Liver (tissue), 9 donors: Measurements from ENCODE around the gene NAPSA. TPM values are rescaled to one million over a fixed set of nuclear protein-coding genes. Genes with fewer than 3 reads are reported as not detected.
"Not testable (repeated sequence)": the region's sequence is repeated elsewhere in the genome, so short reads cannot be mapped to it uniquely, and the experiment has no call there.

Source experiments
- DNase-seq: peaks from one replicate; pipeline ENCODE4 v3.0.0-alpha.2; 2017; ENCODE audit warnings: low spot score
- H3K27ac ChIP-seq, 2 donors: one replicate each; pipeline ENCODE4 v1.7.0; 2013; ENCODE audit warnings: inconsistent platforms in 2 of 2, low read length in 2 of 2, control low read depth in 1 of 2, low read depth in 1 of 2, mild to moderate bottlenecking in 1 of 2
- H3K27me3 ChIP-seq, 4 donors: one replicate each; pipeline versions ENCODE4 v1.6.1 to v1.7.0; 2013; ENCODE audit warnings: low read length in 3 of 4, inconsistent platforms in 1 of 4, mild to moderate bottlenecking in 1 of 4, moderate library complexity in 1 of 4; ENCODE audit not compliant: control insufficient read depth in 4 of 4, insufficient read depth in 4 of 4
- H3K36me3 ChIP-seq, 4 donors: one replicate each; pipeline versions ENCODE4 v1.6.1 to v1.7.0; 2013; ENCODE audit warnings: low read length in 3 of 4, mild to moderate bottlenecking in 3 of 4, low read depth in 1 of 4, moderate library complexity in 1 of 4; ENCODE audit not compliant: control insufficient read depth in 4 of 4, insufficient read depth in 3 of 4
- H3K4me1 ChIP-seq, 4 donors: one replicate each; pipeline versions ENCODE4 v1.6.1 to v1.7.0; 2013; ENCODE audit warnings: low read length in 3 of 4, mild to moderate bottlenecking in 3 of 4, moderate library complexity in 1 of 4; ENCODE audit not compliant: control insufficient read depth in 4 of 4, insufficient read depth in 4 of 4
- H3K4me3 ChIP-seq, 3 donors: one replicate each; pipeline versions ENCODE4 v1.6.1 to v1.7.0; 2013; ENCODE audit warnings: low read length in 3 of 3, control low read depth in 1 of 3, low read depth in 1 of 3, mild to moderate bottlenecking in 1 of 3
- H3K9ac ChIP-seq, 2 donors: one replicate each; pipeline ENCODE4 v1.7.0; 2013; ENCODE audit warnings: low read length in 2 of 2, mild to moderate bottlenecking in 2 of 2, moderate library complexity in 2 of 2, control low read depth in 1 of 2, low read depth in 1 of 2
- H3K9me3 ChIP-seq, 4 donors: one replicate each; pipeline versions ENCODE4 v1.6.1 to v1.7.0; 2013; ENCODE audit warnings: low read length in 3 of 4; ENCODE audit not compliant: control insufficient read depth in 4 of 4
- ATF3 ChIP-seq: IDR thresholded peaks from 2 replicates; pipeline ENCODE4 v1.6.1; 2016; ENCODE audit warnings: antibody characterized with exemption
- CTCF ChIP-seq: fragments of 150-350 bp; IDR thresholded peaks from 2 replicates; pipeline ENCODE4 v1.5.1; 2017; ENCODE audit warnings: improper control_type of control experiment, low read depth, low read length; ENCODE audit not compliant: missing input control
- FOXA2 ChIP-seq: IDR thresholded peaks from 2 replicates; pipeline ENCODE4 v1.6.1; 2016; ENCODE audit warnings: antibody characterized with exemption
- GABPA ChIP-seq, 2 donors: IDR thresholded peaks in 1 of 2; conservative IDR thresholded peaks in 1 of 2; 2 replicates each; pipeline ENCODE4 v1.6.1; 2016; ENCODE audit warnings: antibody characterized with exemption in 2 of 2, mild to moderate bottlenecking in 1 of 2, moderate library complexity in 1 of 2
- HNF4A ChIP-seq, 2 donors: conservative IDR thresholded peaks; 2 replicates each; pipeline ENCODE4 v1.6.1; 2016; ENCODE audit warnings: antibody characterized with exemption in 2 of 2, mild to moderate bottlenecking in 2 of 2
- NR2F2 ChIP-seq: IDR thresholded peaks from 2 replicates; pipeline ENCODE4 v1.6.1; 2016; ENCODE audit warnings: antibody characterized with exemption
- REST ChIP-seq: IDR thresholded peaks from 2 replicates; pipeline ENCODE4 v1.6.1; 2016; ENCODE audit warnings: antibody characterized with exemption, mild to moderate bottlenecking
- RXRA ChIP-seq, 2 donors: IDR thresholded peaks; 2 replicates each; pipeline ENCODE4 v1.6.1; 2017 to 2018; ENCODE audit warnings: antibody characterized with exemption in 2 of 2, mild to moderate bottlenecking in 1 of 2
- SP1 ChIP-seq: IDR thresholded peaks from 2 replicates; pipeline ENCODE4 v1.6.1; 2018; ENCODE audit warnings: antibody characterized with exemption, mild to moderate bottlenecking
- YY1 ChIP-seq: IDR thresholded peaks from 2 replicates; pipeline ENCODE4 v1.6.1; 2016; ENCODE audit warnings: antibody characterized with exemption, mild to moderate bottlenecking
- ZBTB33 ChIP-seq: IDR thresholded peaks from 2 replicates; pipeline ENCODE4 v1.6.1; 2016; ENCODE audit warnings: antibody characterized with exemption
- WGBS: extraction: QIAGEN DNeasy Blood & Tissue Kit; methylation state at CpG from one replicate; pipeline ENCODE4 v1.1.7; 2013; 5-methylcytosine and 5-hydroxymethylcytosine counted together
- polyA plus RNA-seq, 2 donors: library from polyadenylated mRNA; stranded (reverse) in 1 of 2; unstranded in 1 of 2; fragments of 200-250 nt in 1 of 2; fragments of >200 nt in 1 of 2; fragmentation: Nextera tagmentation in 1 of 2; extraction: Ambion mirVana in 1 of 2; gene quantifications; one replicate each; pipeline versions ENCODE4 v1.2.1 to v1.2.3, GENCODE V29; 2013 to 2015
- total RNA-seq, 2 donors: library from RNA; depleted of rRNA; stranded (reverse); fragments of >200 nt; gene quantifications; one replicate each; pipeline ENCODE4 v1.2.3, GENCODE V29; 2014
- donor health status: healthy.
- donor health status: healthy.
- donor health status: healthy.
- donor health status: healthy.
- donor health status: healthy.

NAPSA gene
- total and polyA plus RNA-seq, 4 donors: 0.28 to 0.74 (median 0.54) TPM

- TF ChIP-seq ZBTB33: no peak
- TF ChIP-seq ATF3: no peak
Observed at GRCh38 chr19:50330365-50331078, 34.9 kb downstream of the NAPSA start (continued).

GRCh38 chr19:50329926-50330294, 35.5 kb downstream of the NAPSA start:
- H3K4me1 ChIP-seq: peaks cover 22 to 67% (median 47%) of the 10 kb centered on the region in 4 donors
- not testable (repeated sequence) for H3K36me3 ChIP-seq, DNase-seq, H3K9me3 ChIP-seq, H3K4me3 ChIP-seq, H3K9ac ChIP-seq, H3K27me3 ChIP-seq
- peak overlapping the region; percentile 63 to 81 for H3K27ac ChIP-seq
- WGBS: 26% methylated on average over 18 of the region's 18 CpGs

GRCh38 chr19:50329146-50329925, 36.1 kb downstream of the NAPSA start, which contains the start of gene KCNC3:
KCNC3 (minus strand) TSS chr19:50329377; CDS start chr19:50329082, 295 bp downstream.
- DNase-seq: peak; percentile 96
- Histone ChIP-seq H3K4me1 (peaks cover 22 to 63% (median 47%) of the 10 kb centered on the region in 4 donors), H3K36me3 (no peaks in the 10 kb centered on the region), H3K27me3 (peaks cover 0 to 3% (median 0%) of the 10 kb centered on the region in 4 donors), H3K9me3 (no peaks in the 10 kb centered on the region), H3K27ac (peak within 1 kb of the TSS; percentile 63 to 81), H3K9ac (peak within 1 kb of the TSS in 1 of 2 donors; percentile 53), H3K4me3 (peak within 1 kb of the TSS in 2 of 3 donors; percentile 38 to 61)
- TF ChIP-seq YY1: peak; percentile 84
- TF ChIP-seq HNF4A (conservative IDR thresholded peaks at IDR 0.05): peak; percentile 10 to 25
- peak; percentile 92 for TF ChIP-seq SP1
- TF ChIP-seq NR2F2: peak; percentile 31
- TF ChIP-seq RXRA (IDR thresholded peaks at IDR 0.05): peak; percentile 33 to 45
- peak; percentile 87 for TF ChIP-seq REST
- TF ChIP-seq FOXA2: no peak
- no peak for TF ChIP-seq GABPA (IDR thresholded peaks at IDR 0.05 in 1 of 2, conservative IDR thresholded peaks at IDR 0.05 in 1 of 2)
- peak; percentile 5 for TF ChIP-seq CTCF
- WGBS: 2% methylated on average over 43 of the region's 43 CpGs
